SK-N-SH (cell line): Measurements from ENCODE around the gene MYEOV. TPM values are rescaled to one million over a fixed set of nuclear protein-coding genes. Genes with fewer than 3 reads are reported as not detected.

Experiments
- CTCF ChIA-PET: fragments of 300-600, 350-600 bp; formaldehyde crosslinking; extraction: SDS; loops from one replicate; lab custom pipeline; 2021; lab: Yijun Ruan, JAX
- POLR2A ChIA-PET: fragments of 350-600 bp; sonication (Branson Sonifier 250); formaldehyde crosslinking; extraction: SDS; loops from one replicate; lab custom pipeline; 2020; ENCODE audit warnings: antibody characterized with exemption, inconsistent platforms; lab: Yijun Ruan, JAX
- DNase-seq: peaks from one replicate; pipeline ENCODE4 v3.0.0; 2012
- H2AFZ ChIP-seq: fragments of 200-600 bp; sonication (generic); 2 replicates; pipeline ENCODE4 v1.8.1; 2016; ENCODE audit warnings: antibody characterized with exemption, mild to moderate bottlenecking, low read depth
- H3F3A ChIP-seq: fragments of 200-600 bp; sonication (generic); replicated peaks from 2 replicates; pipeline ENCODE3; 2016; ENCODE audit warnings: antibody characterized with exemption, mild to moderate bottlenecking; ENCODE audit not compliant: insufficient read depth
- H3K27ac ChIP-seq, 2 experiments: fragments of 200-500 bp in 1 of 2; fragments of 200-600 bp in 1 of 2; sonication (Bioruptor generic) in 1 of 2; sonication (generic), shearing (Covaris generic) in 1 of 2; 2 replicates each; pipeline versions ENCODE4 v1.5.1 to v1.6.1; 2014 to 2016; ENCODE audit warnings: low read depth in 2 of 2, inconsistent platforms in 1 of 2, low read length in 1 of 2, mild to moderate bottlenecking in 1 of 2, mixed read lengths in 1 of 2
- H3K27me3 ChIP-seq: fragments of 200-600 bp; sonication (generic), shearing (Covaris generic); 2 replicates; pipeline ENCODE4 v1.6.1; 2016; ENCODE audit warnings: mixed run types; ENCODE audit not compliant: insufficient read depth
- H3K36me3 ChIP-seq, 2 experiments: fragments of 200-500 bp in 1 of 2; fragments of 200-600 bp in 1 of 2; sonication (Bioruptor generic) in 1 of 2; sonication (generic) in 1 of 2; replicated peaks in 1 of 2; 2 replicates each; pipeline versions ENCODE3 to v1.5.1; 2014 to 2016; ENCODE audit warnings: low read length in 1 of 2, mild to moderate bottlenecking in 1 of 2; ENCODE audit not compliant: insufficient read depth in 2 of 2, control insufficient read depth in 1 of 2
- H3K4me1 ChIP-seq, 2 experiments: fragments of 200-500 bp in 1 of 2; fragments of 200-600 bp in 1 of 2; sonication (Bioruptor generic) in 1 of 2; sonication (generic), shearing (Covaris generic) in 1 of 2; 2 replicates each; pipeline versions ENCODE4 v1.5.1 to v1.6.1; 2014 to 2016; ENCODE audit warnings: low read depth in 1 of 2, low read length in 1 of 2, mixed run types in 1 of 2; ENCODE audit not compliant: insufficient read depth in 2 of 2, control insufficient read depth in 1 of 2
- H3K4me2 ChIP-seq: fragments of 200-600 bp; sonication (generic), shearing (Covaris generic); 2 replicates; pipeline ENCODE4 v1.6.1; 2017; ENCODE audit warnings: mixed run types
- H3K4me3 ChIP-seq, 2 experiments: fragments of 200-500 bp in 1 of 2; fragments of 200-600 bp in 1 of 2; sonication (Bioruptor generic) in 1 of 2; sonication (generic), shearing (Covaris generic) in 1 of 2; 2 replicates each; pipeline versions ENCODE4 v1.5.1 to v1.8.1; 2014 to 2016; ENCODE audit warnings: low read depth in 2 of 2, inconsistent platforms in 1 of 2, low read length in 1 of 2, mild to moderate bottlenecking in 1 of 2, mixed read lengths in 1 of 2, moderate library complexity in 1 of 2
- H3K79me2 ChIP-seq: fragments of 200-600 bp; sonication (generic); 2 replicates; pipeline ENCODE4 v1.8.1; 2017; ENCODE audit warnings: mild to moderate bottlenecking; ENCODE audit not compliant: insufficient read depth
- H3K9ac ChIP-seq: fragments of 200-600 bp; sonication (generic); 2 replicates; pipeline ENCODE4 v1.6.1; 2017; ENCODE audit warnings: mixed run types
- H3K9me2 ChIP-seq: fragments of 200-600 bp; sonication (generic); 2 replicates; pipeline ENCODE4 v1.6.1; 2017; ENCODE audit warnings: mixed run types
- H3K9me3 ChIP-seq: fragments of 200-600 bp; sonication (generic); 2 replicates; pipeline ENCODE4 v1.6.1; 2017; ENCODE audit warnings: mixed run types, mild to moderate bottlenecking, moderate library complexity
- H4K20me1 ChIP-seq: fragments of 200-600 bp; sonication (generic); 2 replicates; pipeline ENCODE4 v1.6.1; 2017; ENCODE audit warnings: mild to moderate bottlenecking, mixed run types; ENCODE audit not compliant: insufficient read depth
- EP300 ChIP-seq, 2 experiments: IDR thresholded peaks; 2 replicates each; pipeline versions ENCODE4 v1.4.0 to v1.6.1; 2012; ENCODE audit warnings: borderline replicate concordance in 1 of 2, low read depth in 1 of 2, low read length in 1 of 2
- EZH2phosphoT487 ChIP-seq: fragments of 200-600 bp; sonication (generic); IDR thresholded peaks from 2 replicates; pipeline ENCODE4 v1.6.1; 2017; ENCODE audit warnings: low read depth, mixed run types, mild to moderate bottlenecking, antibody characterized with exemption, moderate library complexity, borderline replicate concordance
- FOSL2 ChIP-seq: IDR thresholded peaks from 2 replicates; pipeline ENCODE4 v1.4.0; 2012; ENCODE audit warnings: low read depth, mild to moderate bottlenecking, moderate library complexity, borderline replicate concordance
- FOXJ3 ChIP-seq: sonication (generic); formaldehyde crosslinking; IDR thresholded peaks from 2 replicates; pipeline ENCODE4 v1.5.1; 2020; ENCODE audit warnings: mild to moderate bottlenecking, missing genetic modification reagents
- FOXM1 ChIP-seq: IDR thresholded peaks from 2 replicates; pipeline ENCODE4 v1.4.0; 2012; ENCODE audit warnings: low read depth, mild to moderate bottlenecking
- GABPA ChIP-seq: IDR thresholded peaks from 2 replicates; pipeline ENCODE4 v1.4.0; 2012; ENCODE audit warnings: low read depth, mild to moderate bottlenecking
- GATA2 ChIP-seq: sonication (generic); formaldehyde crosslinking; IDR thresholded peaks from 2 replicates; pipeline ENCODE4 v1.5.0; 2020; ENCODE audit warnings: mild to moderate bottlenecking, missing genetic modification reagents
- MXI1 ChIP-seq: IDR thresholded peaks from 2 replicates; pipeline ENCODE4 v1.6.1; 2012; ENCODE audit warnings: mild to moderate bottlenecking, low read depth, low read length, improper control_type of control experiment
- NFIC ChIP-seq: IDR thresholded peaks from 2 replicates; pipeline ENCODE4 v1.4.0; 2012; ENCODE audit warnings: borderline replicate concordance
- PBX3 ChIP-seq: IDR thresholded peaks from 2 replicates; pipeline ENCODE4; 2012
- RAD21 ChIP-seq: IDR thresholded peaks from 2 replicates; pipeline ENCODE4 v1.6.1; 2012; ENCODE audit warnings: mild to moderate bottlenecking, low read length
- RCOR1 ChIP-seq: fragments of 150-350 bp; IDR thresholded peaks from 2 replicates; pipeline ENCODE4 v1.6.1; 2017; ENCODE audit warnings: antibody characterized with exemption, low read length
- RXRA ChIP-seq: IDR thresholded peaks from 2 replicates; pipeline ENCODE4 v1.4.0; 2012; ENCODE audit warnings: low read depth, mild to moderate bottlenecking, borderline replicate concordance
- SIN3A ChIP-seq: IDR thresholded peaks from 2 replicates; pipeline ENCODE4 v1.6.1; 2012; ENCODE audit warnings: low read depth, mild to moderate bottlenecking, low read length, moderate library complexity, borderline replicate concordance
- SMC3 ChIP-seq: IDR thresholded peaks from 2 replicates; pipeline ENCODE4 v1.6.1; 2012; ENCODE audit warnings: low read depth, low read length, improper control_type of control experiment
- TAF1 ChIP-seq: IDR thresholded peaks from 2 replicates; pipeline ENCODE4 v1.6.1; 2012; ENCODE audit warnings: low read depth, mild to moderate bottlenecking, low read length, moderate library complexity, borderline replicate concordance
- TCF12 ChIP-seq: IDR thresholded peaks from 2 replicates; pipeline ENCODE4 v1.4.0; 2012
- YY1 ChIP-seq: IDR thresholded peaks from 2 replicates; pipeline ENCODE4 v1.4.0; 2012; ENCODE audit warnings: low read depth, mild to moderate bottlenecking
- WGBS: methylation state at CpG from one replicate; pipeline ENCODE4 v1.1.6; 2017; ENCODE audit warnings: low lambda C conversion rate; 5-methylcytosine and 5-hydroxymethylcytosine counted together
- polyA plus RNA-seq, 3 experiments: library from polyadenylated mRNA; depleted of rRNA; stranded (reverse); fragments of >200 nt; gene quantifications; 2 replicates each; pipeline ENCODE4 v1.2.3, GENCODE V29; 2012
- TF ChIP-seq, protein P1 (sequence below): IDR thresholded peaks from 2 replicates; pipeline ENCODE4 v1.6.1; 2012; ENCODE audit warnings: mild to moderate bottlenecking, low read depth, low read length, moderate library complexity
- TF ChIP-seq, protein P2 (sequence below): fragments of 200-600 bp; sonication (generic); IDR thresholded peaks from 2 replicates; pipeline ENCODE4 v1.6.1; 2017; ENCODE audit warnings: antibody characterized with exemption, mild to moderate bottlenecking, moderate library complexity
- TF ChIP-seq, protein P3 (sequence below): IDR thresholded peaks from 2 replicates; pipeline ENCODE4 v1.4.0; 2012; ENCODE audit warnings: low read depth
- TF ChIP-seq, protein P4 (sequence below): IDR thresholded peaks from 2 replicates; pipeline ENCODE4 v1.4.0; 2012; ENCODE audit warnings: low read depth, borderline replicate concordance

The MYEOV gene
- polyA plus RNA-seq, 1 of the 3 experiments (the other 2 are of a cell fraction) = 3.0 TPM

DNA sequence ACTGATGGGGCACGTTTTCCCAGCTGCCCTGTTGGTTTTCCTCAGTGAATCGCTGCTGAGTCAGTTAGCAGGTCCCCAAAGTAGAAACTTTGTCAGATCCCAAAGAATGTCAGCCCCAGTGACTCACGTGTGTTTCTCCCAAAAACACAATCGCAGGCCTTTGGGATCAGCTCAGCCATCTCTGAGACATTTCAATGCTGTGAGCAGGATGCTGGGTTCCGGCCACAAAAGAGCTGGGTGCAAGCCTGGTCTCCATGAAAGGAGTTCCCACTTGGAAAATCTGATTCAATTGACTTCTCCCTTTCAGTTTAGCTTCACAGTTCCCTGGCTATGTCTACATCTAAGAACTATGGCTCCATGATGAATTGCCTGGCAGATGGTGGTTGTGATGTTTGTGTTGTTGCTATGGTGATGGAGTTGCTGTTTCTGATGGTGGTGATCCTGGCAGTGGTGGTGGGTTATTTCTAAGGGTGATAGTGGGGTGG lies 28.0 kb downstream of the MYEOV start (continued):
- TF ChIP-seq, protein P1, sequence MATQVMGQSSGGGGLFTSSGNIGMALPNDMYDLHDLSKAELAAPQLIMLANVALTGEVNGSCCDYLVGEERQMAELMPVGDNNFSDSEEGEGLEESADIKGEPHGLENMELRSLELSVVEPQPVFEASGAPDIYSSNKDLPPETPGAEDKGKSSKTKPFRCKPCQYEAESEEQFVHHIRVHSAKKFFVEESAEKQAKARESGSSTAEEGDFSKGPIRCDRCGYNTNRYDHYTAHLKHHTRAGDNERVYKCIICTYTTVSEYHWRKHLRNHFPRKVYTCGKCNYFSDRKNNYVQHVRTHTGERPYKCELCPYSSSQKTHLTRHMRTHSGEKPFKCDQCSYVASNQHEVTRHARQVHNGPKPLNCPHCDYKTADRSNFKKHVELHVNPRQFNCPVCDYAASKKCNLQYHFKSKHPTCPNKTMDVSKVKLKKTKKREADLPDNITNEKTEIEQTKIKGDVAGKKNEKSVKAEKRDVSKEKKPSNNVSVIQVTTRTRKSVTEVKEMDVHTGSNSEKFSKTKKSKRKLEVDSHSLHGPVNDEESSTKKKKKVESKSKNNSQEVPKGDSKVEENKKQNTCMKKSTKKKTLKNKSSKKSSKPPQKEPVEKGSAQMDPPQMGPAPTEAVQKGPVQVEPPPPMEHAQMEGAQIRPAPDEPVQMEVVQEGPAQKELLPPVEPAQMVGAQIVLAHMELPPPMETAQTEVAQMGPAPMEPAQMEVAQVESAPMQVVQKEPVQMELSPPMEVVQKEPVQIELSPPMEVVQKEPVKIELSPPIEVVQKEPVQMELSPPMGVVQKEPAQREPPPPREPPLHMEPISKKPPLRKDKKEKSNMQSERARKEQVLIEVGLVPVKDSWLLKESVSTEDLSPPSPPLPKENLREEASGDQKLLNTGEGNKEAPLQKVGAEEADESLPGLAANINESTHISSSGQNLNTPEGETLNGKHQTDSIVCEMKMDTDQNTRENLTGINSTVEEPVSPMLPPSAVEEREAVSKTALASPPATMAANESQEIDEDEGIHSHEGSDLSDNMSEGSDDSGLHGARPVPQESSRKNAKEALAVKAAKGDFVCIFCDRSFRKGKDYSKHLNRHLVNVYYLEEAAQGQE = peak; percentile 67
- TF ChIP-seq FOSL2 = peak; percentile 95
- no peak for TF ChIP-seq MXI1
- peak; percentile 81 for TF ChIP-seq NFIC
- TF ChIP-seq PBX3 = peak; percentile 79
- TF ChIP-seq GATA2 = no peak
- TF ChIP-seq EP300 (IDR thresholded peaks at IDR 0.05; ENCODE audit: borderline replicate concordance in 1 of 2, low read depth in 1 of 2, low read length in 1 of 2) = peak in 1 of 2 experiments; percentile 97; a peak in 2 of 4 replicates
- no peak for TF ChIP-seq TAF1
- no peak for TF ChIP-seq FOXJ3 (CRISPR knock-in tag)
- TF ChIP-seq GABPA = no peak
- no peak for TF ChIP-seq EZH2phosphoT487
- peak; percentile 91 for TF ChIP-seq TCF12
- TF ChIP-seq YY1 = peak; percentile 53; the same call in 1 of the 2 replicates

GRCh38 chr11:69325446-69325845 lies 31.5 kb downstream of the MYEOV start:
- H3K27ac ChIP-seq = no peak overlapping the region
- POLR2A ChIA-PET = no interaction called here
- CTCF ChIA-PET = no interaction called here
- H3K27me3 ChIP-seq = no peaks in the 10 kb centered on the region
- peaks cover 0 to 19% of the 10 kb centered on the region in 2 experiments; a peak in 2 of 4 replicates for H3K4me1 ChIP-seq
- H3K4me2 ChIP-seq = no peak overlapping the region
- DNase-seq = no peak
- 74% methylated on average over 4 of the region's 8 CpGs for WGBS
- H3K36me3 ChIP-seq = no peaks in the 10 kb centered on the region
- H2AFZ ChIP-seq = no peak overlapping the region
- H3K4me3 ChIP-seq = no peak overlapping the region
- H3K9ac ChIP-seq = no peak overlapping the region
- H4K20me1 ChIP-seq = no peaks in the 10 kb centered on the region
- no peaks in the 10 kb centered on the region for H3K9me3 ChIP-seq
- no peaks in the 10 kb centered on the region for H3K9me2 ChIP-seq
- peaks cover 13% of the 10 kb centered on the region for H3F3A ChIP-seq
- peaks cover 42% of the 10 kb centered on the region; the same call in 1 of the 2 replicates for H3K79me2 ChIP-seq
- TF ChIP-seq FOXJ3 (CRISPR knock-in tag) = no peak
- TF ChIP-seq PBX3 = no peak
- TF ChIP-seq, protein P2, sequence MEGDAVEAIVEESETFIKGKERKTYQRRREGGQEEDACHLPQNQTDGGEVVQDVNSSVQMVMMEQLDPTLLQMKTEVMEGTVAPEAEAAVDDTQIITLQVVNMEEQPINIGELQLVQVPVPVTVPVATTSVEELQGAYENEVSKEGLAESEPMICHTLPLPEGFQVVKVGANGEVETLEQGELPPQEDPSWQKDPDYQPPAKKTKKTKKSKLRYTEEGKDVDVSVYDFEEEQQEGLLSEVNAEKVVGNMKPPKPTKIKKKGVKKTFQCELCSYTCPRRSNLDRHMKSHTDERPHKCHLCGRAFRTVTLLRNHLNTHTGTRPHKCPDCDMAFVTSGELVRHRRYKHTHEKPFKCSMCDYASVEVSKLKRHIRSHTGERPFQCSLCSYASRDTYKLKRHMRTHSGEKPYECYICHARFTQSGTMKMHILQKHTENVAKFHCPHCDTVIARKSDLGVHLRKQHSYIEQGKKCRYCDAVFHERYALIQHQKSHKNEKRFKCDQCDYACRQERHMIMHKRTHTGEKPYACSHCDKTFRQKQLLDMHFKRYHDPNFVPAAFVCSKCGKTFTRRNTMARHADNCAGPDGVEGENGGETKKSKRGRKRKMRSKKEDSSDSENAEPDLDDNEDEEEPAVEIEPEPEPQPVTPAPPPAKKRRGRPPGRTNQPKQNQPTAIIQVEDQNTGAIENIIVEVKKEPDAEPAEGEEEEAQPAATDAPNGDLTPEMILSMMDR = no peak
- TF ChIP-seq EP300 (IDR thresholded peaks at IDR 0.05; ENCODE audit: borderline replicate concordance in 1 of 2, low read depth in 1 of 2, low read length in 1 of 2) = no peak
- no peak for TF ChIP-seq RXRA
- no peak for TF ChIP-seq RAD21
- no peak for TF ChIP-seq RCOR1
- TF ChIP-seq, protein P3, sequence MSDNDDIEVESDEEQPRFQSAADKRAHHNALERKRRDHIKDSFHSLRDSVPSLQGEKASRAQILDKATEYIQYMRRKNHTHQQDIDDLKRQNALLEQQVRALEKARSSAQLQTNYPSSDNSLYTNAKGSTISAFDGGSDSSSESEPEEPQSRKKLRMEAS = no peak
- TF ChIP-seq SMC3 = no peak
- TF ChIP-seq, protein P4, sequence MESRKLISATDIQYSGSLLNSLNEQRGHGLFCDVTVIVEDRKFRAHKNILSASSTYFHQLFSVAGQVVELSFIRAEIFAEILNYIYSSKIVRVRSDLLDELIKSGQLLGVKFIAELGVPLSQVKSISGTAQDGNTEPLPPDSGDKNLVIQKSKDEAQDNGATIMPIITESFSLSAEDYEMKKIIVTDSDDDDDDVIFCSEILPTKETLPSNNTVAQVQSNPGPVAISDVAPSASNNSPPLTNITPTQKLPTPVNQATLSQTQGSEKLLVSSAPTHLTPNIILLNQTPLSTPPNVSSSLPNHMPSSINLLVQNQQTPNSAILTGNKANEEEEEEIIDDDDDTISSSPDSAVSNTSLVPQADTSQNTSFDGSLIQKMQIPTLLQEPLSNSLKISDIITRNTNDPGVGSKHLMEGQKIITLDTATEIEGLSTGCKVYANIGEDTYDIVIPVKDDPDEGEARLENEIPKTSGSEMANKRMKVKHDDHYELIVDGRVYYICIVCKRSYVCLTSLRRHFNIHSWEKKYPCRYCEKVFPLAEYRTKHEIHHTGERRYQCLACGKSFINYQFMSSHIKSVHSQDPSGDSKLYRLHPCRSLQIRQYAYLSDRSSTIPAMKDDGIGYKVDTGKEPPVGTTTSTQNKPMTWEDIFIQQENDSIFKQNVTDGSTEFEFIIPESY = no peak
- TF ChIP-seq GATA2 = no peak
- no peak for TF ChIP-seq FOXM1
- TF ChIP-seq GABPA = no peak
- TF ChIP-seq SIN3A = no peak
